Psoas muscle (tissue), 8 donors: ENCODE measurements around the gene ISOC1. TPM values are rescaled to one million over a fixed set of nuclear protein-coding genes. Genes with fewer than 3 reads are reported as not detected.

ENCODE experiments used
- ATAC-seq, 4 donors: fragments of 200-7000 bp; cut with Tn5 transposase; one replicate each; pipeline ENCODE4 v1.9.1; 2020; ENCODE audit warnings: moderate library complexity in 3 of 4, mild to moderate bottlenecking in 2 of 4
- DNase-seq, 2 donors: peaks; one replicate each; pipeline ENCODE4 v3.0.0-alpha.2; 2020
- H3K27ac ChIP-seq: fragments of 200-600 bp; one replicate; pipeline ENCODE4 v1.8.0; 2022
- H3K27me3 ChIP-seq, 3 donors: fragments of 200-600 bp in 1 of 3; one replicate each; pipeline versions ENCODE4 v1.6.1 to v1.8.0; 2013 to 2022; ENCODE audit warnings: low read length in 2 of 3, mild to moderate bottlenecking in 2 of 3, moderate library complexity in 1 of 3; ENCODE audit not compliant: insufficient read depth in 3 of 3
- H3K36me3 ChIP-seq, 2 donors: fragments of 200-600 bp in 1 of 2; one replicate each; pipeline versions ENCODE4 v1.6.1 to v1.8.0; 2013 to 2022; ENCODE audit warnings: low read depth in 1 of 2, mild to moderate bottlenecking in 1 of 2, moderate library complexity in 1 of 2; ENCODE audit not compliant: insufficient read depth in 1 of 2
- H3K4me1 ChIP-seq: fragments of 200-600 bp; one replicate; pipeline ENCODE4 v1.8.0; 2022
- H3K4me3 ChIP-seq: fragments of 200-600 bp; one replicate; pipeline ENCODE4 v1.8.0; 2022; ENCODE audit warnings: mild to moderate bottlenecking
- H3K9me3 ChIP-seq: fragments of 200-600 bp; one replicate; pipeline ENCODE4 v1.8.0; 2022
- CTCF ChIP-seq: fragments of 200-600 bp; IDR thresholded peaks from one replicate; pipeline ENCODE4 v1.8.0; 2022; ENCODE audit warnings: antibody characterized with exemption
- WGBS, 3 donors: extraction: QIAGEN DNeasy Blood & Tissue Kit; methylation state at CpG; one replicate each; pipeline versions ENCODE4 v1.1.6 to v1.1.7; 2013; 5-methylcytosine and 5-hydroxymethylcytosine counted together
- intact Hi-C, 2 donors: fragments of 100-400 bp; cut with DNase I; formaldehyde crosslinking; loops; one replicate each; pipeline versions ENCODE4 v1.11.0 to v1.14.2; 2022
- polyA plus RNA-seq, 3 donors: library from polyadenylated mRNA; stranded (reverse); fragments of 200-250 nt; gene quantifications; one replicate each; pipeline ENCODE4 v1.2.3, GENCODE V29; 2013
- total RNA-seq, 4 donors: library from RNA; stranded (reverse); fragmentation: NEBNext Ultra II Directional in 2 of 4; extraction: Animal tissue kit (Norgen Biotek cat#: 25700) in 2 of 4; gene quantifications; one replicate each; pipeline versions ENCODE4 v1.2.1 to v1.2.4, GENCODE V29; 2021 to 2023
- donor health status: healthy with polysubstance abuse.
- donor health status: DM: no; HTN: no; CAD: no; lungs with moderate emphysema.
- donor health status: Bipolar disorder and iron deficiency.
- donor health status: healthy.
- donor health status: DM: yes; HTN: yes; CAD: no.
- donor health status: DM: no; HTN: no; CAD: no.
- donor health status: DM: no; HTN: no; CAD: no.
- donor health status: DM: yes; HTN: yes; CAD: no.

ISOC1 gene
- total and polyA plus RNA-seq, 7 donors: 6.6 to 18.8 (median 11.3) TPM

GRCh38 chr5:129098488-129099183 is 4.1 kb downstream of the ISOC1 start:
- H3K36me3 ChIP-seq: no peaks in the 10 kb centered on the region
- DNase-seq: no peak
- ATAC-seq: no peak
- peaks cover 40% of the 10 kb centered on the region for H3K4me1 ChIP-seq
- intact Hi-C loops: no loop called here
- peak overlapping the region; percentile 6 for H3K4me3 ChIP-seq
- no peak for TF ChIP-seq CTCF
- WGBS, 3 donors: 35 to 50% (median 40%) methylated on average over 3 of the region's 3 CpGs
- peak overlapping the region; percentile 20 for H3K27ac ChIP-seq
- H3K27me3 ChIP-seq: no peaks in the 10 kb centered on the region
- H3K9me3 ChIP-seq: no peaks in the 10 kb centered on the region

GRCh38 chr5:129099184-129099569 is 4.6 kb downstream of the ISOC1 start:
- DNase-seq (no peak), ATAC-seq (no peak)
- Histone ChIP-seq H3K36me3 (no peaks in the 10 kb centered on the region), H3K4me1 (peaks cover 40% of the 10 kb centered on the region), H3K9me3 (no peaks in the 10 kb centered on the region), H3K27ac (peak overlapping the region; percentile 20), H3K27me3 (no peaks in the 10 kb centered on the region), H3K4me3 (peak overlapping the region; percentile 6)
- no peak for TF ChIP-seq CTCF
- 0 to 87% (median 40%) methylated on average over 1 of the region's 1 CpG for WGBS, 3 donors
- intact Hi-C loops: no loop called here

GRCh38 chr5:129101794-129102193 is 7.2 kb downstream of the ISOC1 start:
- intact Hi-C loops: no loop called here
- no peak for DNase-seq
- WGBS, 3 donors: 68 to 71% (median 69%) methylated on average over 2 of the region's 2 CpGs
- Histone ChIP-seq H3K36me3 (peaks cover 0 to 8% of the 10 kb centered on the region in 2 donors), H3K27me3 (no peaks in the 10 kb centered on the region), H3K4me3 (no peak overlapping the region), H3K9me3 (no peaks in the 10 kb centered on the region), H3K4me1 (peaks cover 40% of the 10 kb centered on the region), H3K27ac (no peak overlapping the region)
- no peak for ATAC-seq
- TF ChIP-seq CTCF: no peak

GRCh38 chr5:129103397-129103796 is 8.8 kb downstream of the ISOC1 start:
- Histone ChIP-seq H3K4me3 (no peak overlapping the region), H3K36me3 (peaks cover 3 to 22% of the 10 kb centered on the region in 2 donors), H3K27ac (no peak overlapping the region), H3K27me3 (no peaks in the 10 kb centered on the region), H3K9me3 (no peaks in the 10 kb centered on the region), H3K4me1 (peaks cover 33% of the 10 kb centered on the region)
- no peak for DNase-seq
- TF ChIP-seq CTCF: no peak
- intact Hi-C loops: no loop called here
- ATAC-seq: no peak

GRCh38 chr5:129104915-129105455 is 10.4 kb downstream of the ISOC1 start:
- Histone ChIP-seq H3K4me3 (no peak overlapping the region), H3K9me3 (no peaks in the 10 kb centered on the region), H3K4me1 (peaks cover 20% of the 10 kb centered on the region), H3K36me3 (peaks cover 3 to 22% of the 10 kb centered on the region in 2 donors), H3K27me3 (no peaks in the 10 kb centered on the region), H3K27ac (no peak overlapping the region)
- 73 to 75% (median 73%) methylated on average over 5 of the region's 5 CpGs for WGBS, 3 donors
- intact Hi-C loops: no loop called here
- no peak for TF ChIP-seq CTCF
- ATAC-seq (no peak), DNase-seq (no peak)
